ENCODE results near the gene TMPRSS11A.

Gene TMPRSS11A

GRCh38 chr4:67911638-67912037 is 51.7 kb downstream of the TMPRSS11A start:
- DNase-seq: no peak

GRCh38 chr4:67911141-67911540 is 52.2 kb downstream of the TMPRSS11A start:
- no peak for DNase-seq

- DNase-seq: no peak
These were observed 52.7 kb downstream of the TMPRSS11A start for GRCh38 chr4:67910585-67910905.

- no peak for DNase-seq
These were observed 53.2 kb downstream of the TMPRSS11A start for GRCh38 chr4:67909905-67910584.

- no peak for DNase-seq
These were observed 55.6 kb downstream of the TMPRSS11A start for GRCh38 chr4:67907650-67908049.

GRCh38 chr4:67899096-67899495 is 64.2 kb downstream of the TMPRSS11A start:
- DNase-seq: no peak

GRCh38 chr4:67897686-67898085 is 65.6 kb downstream of the TMPRSS11A start:
- DNase-seq: no peak

GRCh38 chr4:67896421-67897065 is 66.8 kb downstream of the TMPRSS11A start:
- no peak for DNase-seq

- DNase-seq: no peak
These were observed 68.6 kb downstream of the TMPRSS11A start for GRCh38 chr4:67894659-67895058.

GRCh38 chr4:67892905-67893304 is 70.4 kb downstream of the TMPRSS11A start:
- no peak for DNase-seq

GRCh38 chr4:67892253-67892652 is 71.0 kb downstream of the TMPRSS11A start:
- DNase-seq: no peak

- no peak for DNase-seq
These were observed 71.6 kb downstream of the TMPRSS11A start for GRCh38 chr4:67891645-67892044.

- no peak for DNase-seq
These were observed 77.0 kb downstream of the TMPRSS11A start for GRCh38 chr4:67886281-67886680.

- no peak for DNase-seq
These were observed 77.5 kb downstream of the TMPRSS11A start for GRCh38 chr4:67885762-67886161.

GRCh38 chr4:67884701-67885100 is 78.6 kb downstream of the TMPRSS11A start:
- DNase-seq: no peak

GRCh38 chr4:67883902-67884301 is 79.4 kb downstream of the TMPRSS11A start, which contains the start of gene TMPRSS11D:
Gene TMPRSS11D, minus strand, starts transcription at chr4:67884002. Its CDS starts 69 bp downstream, at chr4:67883933.
- DNase-seq: no peak

- DNase-seq: no peak
These were observed 79.8 kb downstream of the TMPRSS11A start for GRCh38 chr4:67883458-67883857.

- no peak for DNase-seq
These were observed 82.3 kb downstream of the TMPRSS11A start for GRCh38 chr4:67880866-67881610.

- DNase-seq: no peak
These were observed 83.8 kb downstream of the TMPRSS11A start for GRCh38 chr4:67879486-67879885.

GRCh38 chr4:67877086-67877485 is 86.2 kb downstream of the TMPRSS11A start:
- DNase-seq: no peak

GRCh38 chr4:67874986-67875385 is 88.3 kb downstream of the TMPRSS11A start:
- DNase-seq: no peak

GRCh38 chr4:67873116-67873515 is 90.2 kb downstream of the TMPRSS11A start:
- DNase-seq: no peak

- no peak for DNase-seq
These were observed 91.4 kb downstream of the TMPRSS11A start for GRCh38 chr4:67871867-67872266.

GRCh38 chr4:67869580-67870190 is 93.6 kb downstream of the TMPRSS11A start:
- DNase-seq: no peak

Measured in DMS79 treated with DMSO at 0.1 percent for 48 hours (cell line).